ENCODE data around the gene CIT.

The CIT gene

GRCh38 chr12:119678459-119678858 lies 198.7 kb downstream of the CIT start:
- Histone ChIP-seq H3K4me1 (no peaks in the 10 kb centered on the region), H3K4me3 (ENCODE audit: low read depth, low read length) (no peak overlapping the region), H3K27me3 (no peaks in the 10 kb centered on the region), H3K36me3 (peaks cover 72% of the 10 kb centered on the region), H3K9me3 (no peaks in the 10 kb centered on the region)
- TF ChIP-seq CTCF (IDR thresholded peaks at IDR 0.05; ENCODE audit: low read depth, low read length), result no peak
- DNase-seq, result no peak

- no peaks in the 10 kb centered on the region for H3K27me3 ChIP-seq
These were observed 200.5 kb downstream of the CIT start for GRCh38 chr12:119676573-119676972.

GRCh38 chr12:119676022-119676421 lies 201.1 kb downstream of the CIT start:
- DNase-seq, result no peak
- peaks cover 78% of the 10 kb centered on the region for H3K36me3 ChIP-seq
- no peak for TF ChIP-seq CTCF (IDR thresholded peaks at IDR 0.05; ENCODE audit: low read depth, low read length)
- no peaks in the 10 kb centered on the region for H3K9me3 ChIP-seq
- H3K27me3 ChIP-seq, result no peaks in the 10 kb centered on the region
- H3K4me1 ChIP-seq, result no peaks in the 10 kb centered on the region
- H3K4me3 ChIP-seq (ENCODE audit: low read depth, low read length), result no peak overlapping the region

More at GRCh38 chr12:119676573-119676972, 200.5 kb downstream of the CIT start:
- no peak overlapping the region for H3K4me3 ChIP-seq (ENCODE audit: low read depth, low read length)
- TF ChIP-seq CTCF (IDR thresholded peaks at IDR 0.05; ENCODE audit: low read depth, low read length), result no peak
- no peaks in the 10 kb centered on the region for H3K4me1 ChIP-seq
- H3K9me3 ChIP-seq, result no peaks in the 10 kb centered on the region
- DNase-seq, result no peak
- H3K36me3 ChIP-seq, result peaks cover 81% of the 10 kb centered on the region

GRCh38 chr12:119674560-119674959 lies 202.6 kb downstream of the CIT start:
- H3K36me3 ChIP-seq, result peaks cover 72% of the 10 kb centered on the region
- no peaks in the 10 kb centered on the region for H3K4me1 ChIP-seq
- H3K9me3 ChIP-seq, result no peaks in the 10 kb centered on the region
- no peak for TF ChIP-seq CTCF (IDR thresholded peaks at IDR 0.05; ENCODE audit: low read depth, low read length)
- no peak for DNase-seq
- no peak overlapping the region for H3K4me3 ChIP-seq (ENCODE audit: low read depth, low read length)
- no peaks in the 10 kb centered on the region for H3K27me3 ChIP-seq

- no peaks in the 10 kb centered on the region for H3K27me3 ChIP-seq
These were observed 203.5 kb downstream of the CIT start for GRCh38 chr12:119673634-119674033.

GRCh38 chr12:119672194-119672593 lies 204.9 kb downstream of the CIT start:
- H3K4me3 ChIP-seq (ENCODE audit: low read depth, low read length), result no peak overlapping the region
- H3K27me3 ChIP-seq, result no peaks in the 10 kb centered on the region
- peaks cover 54% of the 10 kb centered on the region for H3K36me3 ChIP-seq
- no peak for DNase-seq
- TF ChIP-seq CTCF (IDR thresholded peaks at IDR 0.05; ENCODE audit: low read depth, low read length), result no peak
- H3K4me1 ChIP-seq, result no peaks in the 10 kb centered on the region
- H3K9me3 ChIP-seq, result no peaks in the 10 kb centered on the region

More at GRCh38 chr12:119673634-119674033, 203.5 kb downstream of the CIT start:
- Histone ChIP-seq H3K4me3 (ENCODE audit: low read depth, low read length) (no peak overlapping the region), H3K4me1 (no peaks in the 10 kb centered on the region), H3K36me3 (peaks cover 67% of the 10 kb centered on the region), H3K9me3 (no peaks in the 10 kb centered on the region)
- TF ChIP-seq CTCF (IDR thresholded peaks at IDR 0.05; ENCODE audit: low read depth, low read length), result no peak
- no peak for DNase-seq
